BE2C (cell line): Measurements from ENCODE around the gene ADAMTS2.

Experiments
- DNase-seq: peaks from one replicate; pipeline ENCODE4 v3.0.0-alpha.2; 2020
- H3K27me3 ChIP-seq: fragments of 250-450 bp; sonication (Bioruptor Pico); 2 replicates; pipeline ENCODE4 v1.5.1; 2020; ENCODE audit warnings: mild to moderate bottlenecking
- H3K36me3 ChIP-seq: fragments of 250-450 bp; sonication (Bioruptor Pico); 2 replicates; pipeline ENCODE4 v1.5.1; 2020; ENCODE audit warnings: mild to moderate bottlenecking
- H3K4me1 ChIP-seq: fragments of 250-450 bp; sonication (Bioruptor Pico); 2 replicates; pipeline ENCODE4 v1.5.1; 2020
- H3K4me3 ChIP-seq: 2 replicates; pipeline ENCODE4 v1.5.1; 2011; ENCODE audit warnings: low read depth, low read length
- H3K9me3 ChIP-seq: fragments of 250-450 bp; sonication (Bioruptor Pico); 2 replicates; pipeline ENCODE4 v1.5.1; 2020
- CTCF ChIP-seq: IDR thresholded peaks from 2 replicates; pipeline ENCODE4 v1.5.1; 2012; ENCODE audit warnings: mild to moderate bottlenecking, low read depth, low read length

The ADAMTS2 gene

GRCh38 chr5:179309751-179310320, 35.4 kb downstream of the ADAMTS2 start:
- DNase-seq = no peak
- H3K36me3 ChIP-seq = no peaks in the 10 kb centered on the region
- no peaks in the 10 kb centered on the region for H3K27me3 ChIP-seq
- no peak overlapping the region for H3K4me3 ChIP-seq
- H3K9me3 ChIP-seq = no peaks in the 10 kb centered on the region
- TF ChIP-seq CTCF = no peak
- no peaks in the 10 kb centered on the region for H3K4me1 ChIP-seq

- Histone ChIP-seq H3K27me3 (no peaks in the 10 kb centered on the region), H3K4me1 (no peaks in the 10 kb centered on the region), H3K4me3 (no peak overlapping the region), H3K9me3 (no peaks in the 10 kb centered on the region), H3K36me3 (no peaks in the 10 kb centered on the region)
- TF ChIP-seq CTCF = no peak
- no peak for DNase-seq
Observed at GRCh38 chr5:179309383-179309670, 35.9 kb downstream of the ADAMTS2 start.

- Histone ChIP-seq H3K27me3 (no peaks in the 10 kb centered on the region), H3K9me3 (no peaks in the 10 kb centered on the region), H3K4me1 (no peaks in the 10 kb centered on the region), H3K4me3 (no peak overlapping the region), H3K36me3 (no peaks in the 10 kb centered on the region)
- no peak for DNase-seq
- TF ChIP-seq CTCF = no peak
Observed at GRCh38 chr5:179308563-179309382, 36.5 kb downstream of the ADAMTS2 start.

- no peaks in the 10 kb centered on the region for H3K9me3 ChIP-seq
- H3K36me3 ChIP-seq = no peaks in the 10 kb centered on the region
- no peaks in the 10 kb centered on the region for H3K4me1 ChIP-seq
- no peak for DNase-seq
- H3K4me3 ChIP-seq = no peak overlapping the region
- H3K27me3 ChIP-seq = no peaks in the 10 kb centered on the region
- TF ChIP-seq CTCF = no peak
Observed at GRCh38 chr5:179307931-179308471, 37.3 kb downstream of the ADAMTS2 start.

GRCh38 chr5:179307013-179307800, 38.1 kb downstream of the ADAMTS2 start:
- DNase-seq = no peak

More at GRCh38 chr5:179307013-179307800, 38.1 kb downstream of the ADAMTS2 start:
- H3K4me1 ChIP-seq = no peaks in the 10 kb centered on the region
- H3K9me3 ChIP-seq = no peaks in the 10 kb centered on the region
- H3K4me3 ChIP-seq = no peak overlapping the region
- H3K36me3 ChIP-seq = no peaks in the 10 kb centered on the region
- no peak for TF ChIP-seq CTCF
- H3K27me3 ChIP-seq = no peaks in the 10 kb centered on the region
